ENCODE data around the gene OR2M5.

OR2M5 gene, protein sequence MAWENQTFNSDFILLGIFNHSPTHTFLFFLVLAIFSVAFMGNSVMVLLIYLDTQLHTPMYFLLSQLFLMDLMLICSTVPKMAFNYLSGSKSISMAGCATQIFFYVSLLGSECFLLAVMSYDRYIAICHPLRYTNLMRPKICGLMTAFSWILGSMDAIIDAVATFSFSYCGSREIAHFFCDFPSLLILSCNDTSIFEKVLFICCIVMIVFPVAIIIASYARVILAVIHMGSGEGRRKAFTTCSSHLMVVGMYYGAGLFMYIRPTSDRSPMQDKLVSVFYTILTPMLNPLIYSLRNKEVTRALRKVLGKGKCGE

DNA sequence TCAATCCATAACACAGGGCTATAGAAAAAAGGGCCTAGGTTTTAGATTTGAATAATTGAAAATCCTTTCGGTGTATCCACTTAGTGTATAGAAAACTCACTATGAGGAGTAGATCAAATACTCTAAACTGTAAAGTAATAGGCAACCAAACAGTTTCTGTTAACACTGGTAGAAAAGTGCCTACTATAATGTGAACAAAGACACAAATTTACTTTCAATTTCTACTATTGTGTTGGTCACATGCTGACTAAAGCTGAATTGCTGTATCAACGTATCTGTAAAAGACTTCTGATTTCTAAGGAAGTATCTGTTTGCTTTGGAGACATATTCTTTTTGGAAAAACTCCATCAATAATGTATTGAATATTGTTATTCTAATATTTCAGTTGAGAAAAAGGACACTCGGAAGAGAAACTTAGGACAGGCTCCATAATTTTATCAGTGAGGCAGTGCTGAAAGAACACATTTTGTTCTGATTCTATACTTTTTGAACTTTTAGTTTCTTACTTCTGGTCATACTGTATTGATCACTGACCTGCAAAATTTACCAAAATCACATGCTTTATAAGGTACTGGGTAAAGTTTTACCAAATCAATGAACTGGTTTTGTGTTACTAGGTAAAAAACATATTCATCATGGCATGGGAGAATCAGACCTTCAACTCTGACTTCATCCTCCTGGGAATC is at the start of gene OR2M5:
TSS of gene OR2M5 (plus strand) at position 636 of the 686 bp plus-strand sequence. CDS start at position 636, 0 bp downstream.
- H3K4me3 ChIP-seq (ENCODE audit: low read length) = no peak within 1 kb of the TSS
- no peaks in the 10 kb centered on the region for H3K27me3 ChIP-seq (ENCODE audit: control insufficient read depth, insufficient read depth, low read length)
- no peaks in the 10 kb centered on the region for H3K4me1 ChIP-seq (ENCODE audit: control insufficient read depth, insufficient read depth, low read length)
- H3K27ac ChIP-seq (ENCODE audit: low read depth, low read length) = no peak within 1 kb of the TSS
- no peaks in the 10 kb centered on the region for H3K36me3 ChIP-seq (ENCODE audit: control insufficient read depth, insufficient read depth, low read length)
- no peak within 1 kb of the TSS for H3K9ac ChIP-seq (ENCODE audit: low read length)

DNA sequence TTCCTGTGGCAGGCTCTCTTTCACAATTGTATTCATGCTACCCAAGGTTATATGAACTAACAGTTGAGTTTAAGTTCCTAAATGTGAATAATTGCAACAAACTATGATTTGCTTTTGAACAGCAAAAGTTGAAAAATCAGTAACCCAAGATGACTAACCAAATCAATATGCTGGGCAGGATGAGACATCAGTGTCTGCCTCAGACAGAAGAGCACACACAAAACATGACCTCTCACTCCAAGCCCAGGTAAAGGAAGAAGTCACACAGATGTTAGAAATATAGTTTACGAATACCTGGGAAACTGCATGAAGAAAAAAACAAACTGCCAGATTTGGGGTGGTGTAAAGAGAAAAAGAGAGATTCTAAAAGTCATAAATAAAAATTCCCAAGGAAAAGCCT is 46.4 kb upstream of the OR2M5 start:
- H3K9ac ChIP-seq (ENCODE audit: low read length) = no peak overlapping the region
- H3K27me3 ChIP-seq (ENCODE audit: control insufficient read depth, insufficient read depth, low read length) = no peaks in the 10 kb centered on the region
- H3K4me1 ChIP-seq (ENCODE audit: control insufficient read depth, insufficient read depth, low read length) = no peaks in the 10 kb centered on the region
- H3K4me3 ChIP-seq (ENCODE audit: low read length) = no peak overlapping the region
- no peak overlapping the region for H3K27ac ChIP-seq (ENCODE audit: low read depth, low read length)
- no peaks in the 10 kb centered on the region for H3K36me3 ChIP-seq (ENCODE audit: control insufficient read depth, insufficient read depth, low read length)

DNA sequence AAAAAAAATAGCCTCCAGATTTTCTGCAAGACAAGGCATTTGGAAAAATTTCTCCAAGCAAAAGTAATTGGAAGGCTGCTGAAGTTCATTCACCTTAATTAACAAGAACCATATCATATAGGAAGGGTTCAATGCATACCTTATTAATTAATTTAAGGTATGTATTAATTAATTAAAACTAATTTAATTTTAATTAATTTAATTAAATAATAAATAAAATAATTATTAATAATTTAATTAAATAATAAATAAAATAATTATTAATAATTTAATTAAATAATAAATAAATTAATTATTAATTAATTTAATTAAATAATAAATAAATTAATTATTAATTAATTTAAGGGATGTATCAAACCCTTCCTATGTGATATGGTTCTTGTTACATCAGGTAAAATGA is 42.1 kb upstream of the OR2M5 start:
- no peak overlapping the region for H3K4me3 ChIP-seq (ENCODE audit: low read length)
- no peaks in the 10 kb centered on the region for H3K36me3 ChIP-seq (ENCODE audit: control insufficient read depth, insufficient read depth, low read length)
- no peak overlapping the region for H3K27ac ChIP-seq (ENCODE audit: low read depth, low read length)
- no peak overlapping the region for H3K9ac ChIP-seq (ENCODE audit: low read length)
- H3K27me3 ChIP-seq (ENCODE audit: control insufficient read depth, insufficient read depth, low read length) = no peaks in the 10 kb centered on the region
- no peaks in the 10 kb centered on the region for H3K4me1 ChIP-seq (ENCODE audit: control insufficient read depth, insufficient read depth, low read length)

DNA sequence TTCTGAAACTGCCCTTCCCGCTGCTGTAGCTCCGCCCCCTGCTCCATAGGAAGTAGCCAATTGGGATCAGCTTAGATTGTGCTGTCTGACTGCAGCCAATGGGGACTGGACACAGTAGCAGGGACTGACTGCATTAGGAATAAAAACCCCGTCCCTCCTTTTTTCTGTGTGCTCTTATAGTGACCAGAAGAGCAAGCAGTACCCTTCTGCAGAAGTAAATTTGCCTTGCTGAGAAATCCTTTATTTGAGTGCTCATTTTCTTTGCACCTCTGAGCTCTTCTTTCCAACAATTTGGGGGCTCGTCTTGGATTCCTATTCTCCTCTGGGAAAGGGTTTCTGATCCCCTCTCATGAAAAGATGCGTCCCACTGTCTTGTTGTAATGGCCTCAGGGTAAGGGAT is 33.8 kb upstream of the OR2M5 start:
- Histone ChIP-seq H3K4me1 (ENCODE audit: control insufficient read depth, insufficient read depth, low read length) (no peaks in the 10 kb centered on the region), H3K9ac (ENCODE audit: low read length) (no peak overlapping the region), H3K27me3 (ENCODE audit: control insufficient read depth, insufficient read depth, low read length) (no peaks in the 10 kb centered on the region), H3K36me3 (ENCODE audit: control insufficient read depth, insufficient read depth, low read length) (no peaks in the 10 kb centered on the region), H3K4me3 (ENCODE audit: low read length) (no peak overlapping the region), H3K27ac (ENCODE audit: low read depth, low read length) (no peak overlapping the region)

GRCh38 chr1:248114890-248115289 is 30.1 kb upstream of the OR2M5 start:
- H3K9ac ChIP-seq (ENCODE audit: low read length) = no peak overlapping the region
- no peaks in the 10 kb centered on the region for H3K27me3 ChIP-seq (ENCODE audit: control insufficient read depth, insufficient read depth, low read length)
- no peak overlapping the region for H3K27ac ChIP-seq (ENCODE audit: low read depth, low read length)
- H3K4me1 ChIP-seq (ENCODE audit: control insufficient read depth, insufficient read depth, low read length) = no peaks in the 10 kb centered on the region
- H3K36me3 ChIP-seq (ENCODE audit: control insufficient read depth, insufficient read depth, low read length) = no peaks in the 10 kb centered on the region
- H3K4me3 ChIP-seq (ENCODE audit: low read length) = no peak overlapping the region

- H3K36me3 ChIP-seq (ENCODE audit: control insufficient read depth, insufficient read depth, low read length) = no peaks in the 10 kb centered on the region
- no peak overlapping the region for H3K27ac ChIP-seq (ENCODE audit: low read depth, low read length)
- H3K27me3 ChIP-seq (ENCODE audit: control insufficient read depth, insufficient read depth, low read length) = no peaks in the 10 kb centered on the region
- H3K4me3 ChIP-seq (ENCODE audit: low read length) = no peak overlapping the region
- no peak overlapping the region for H3K9ac ChIP-seq (ENCODE audit: low read length)
- no peaks in the 10 kb centered on the region for H3K4me1 ChIP-seq (ENCODE audit: control insufficient read depth, insufficient read depth, low read length)
These were observed 17.3 kb upstream of the OR2M5 start for GRCh38 chr1:248127653-248128052.

DNA sequence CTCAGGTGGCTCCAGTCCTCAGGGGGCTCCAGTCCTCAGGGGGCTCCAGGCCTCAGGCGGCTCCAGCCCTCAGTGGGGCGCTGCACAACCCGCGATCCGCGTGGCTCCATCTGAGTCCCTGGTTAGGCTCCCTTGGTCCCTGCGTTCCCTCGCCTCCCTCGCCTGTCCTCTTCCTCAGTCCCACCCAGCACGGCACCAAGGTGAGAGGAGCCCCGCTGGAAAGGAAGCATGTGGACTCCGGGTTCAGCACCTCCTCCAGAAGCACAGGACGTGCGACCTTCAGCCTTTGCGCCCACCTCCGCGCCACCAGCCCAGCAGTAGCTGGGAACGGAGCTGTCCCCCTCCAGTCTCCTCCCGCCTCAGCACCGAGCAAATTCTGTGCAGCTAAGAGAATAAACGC is 8.1 kb upstream of the OR2M5 start:
- Histone ChIP-seq H3K27me3 (ENCODE audit: control insufficient read depth, insufficient read depth, low read length) (no peaks in the 10 kb centered on the region), H3K4me3 (ENCODE audit: low read length) (no peak overlapping the region), H3K4me1 (ENCODE audit: control insufficient read depth, insufficient read depth, low read length) (no peaks in the 10 kb centered on the region), H3K9ac (ENCODE audit: low read length) (no peak overlapping the region), H3K27ac (ENCODE audit: low read depth, low read length) (no peak overlapping the region), H3K36me3 (ENCODE audit: control insufficient read depth, insufficient read depth, low read length) (no peaks in the 10 kb centered on the region)

DNA sequence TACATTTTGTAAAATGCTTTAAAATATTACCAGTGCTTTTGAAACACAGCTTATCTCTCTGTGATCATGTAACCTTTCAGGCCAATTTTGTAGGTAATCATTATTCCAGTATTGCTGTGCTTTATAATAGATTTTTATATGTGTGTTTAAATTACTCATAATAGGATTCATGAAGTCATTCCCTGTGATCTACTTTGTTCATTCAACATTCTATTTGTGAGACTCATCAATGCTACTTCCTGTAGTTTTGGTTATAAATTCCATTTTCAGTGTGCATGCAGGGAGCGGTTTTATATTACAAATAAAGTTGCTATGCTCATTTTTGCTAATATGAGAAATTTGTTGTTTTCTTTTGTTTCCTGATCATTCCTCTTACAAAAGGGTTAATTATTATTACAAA is 4.1 kb upstream of the OR2M5 start:
- H3K27ac ChIP-seq (ENCODE audit: low read depth, low read length) = no peak overlapping the region
- H3K4me3 ChIP-seq (ENCODE audit: low read length) = no peak overlapping the region
- H3K4me1 ChIP-seq (ENCODE audit: control insufficient read depth, insufficient read depth, low read length) = no peaks in the 10 kb centered on the region
- H3K27me3 ChIP-seq (ENCODE audit: control insufficient read depth, insufficient read depth, low read length) = no peaks in the 10 kb centered on the region
- H3K9ac ChIP-seq (ENCODE audit: low read length) = no peak overlapping the region
- H3K36me3 ChIP-seq (ENCODE audit: control insufficient read depth, insufficient read depth, low read length) = no peaks in the 10 kb centered on the region

- no peaks in the 10 kb centered on the region for H3K4me1 ChIP-seq (ENCODE audit: control insufficient read depth, insufficient read depth, low read length)
- no peak overlapping the region for H3K9ac ChIP-seq (ENCODE audit: low read length)
- no peaks in the 10 kb centered on the region for H3K36me3 ChIP-seq (ENCODE audit: control insufficient read depth, insufficient read depth, low read length)
- H3K27me3 ChIP-seq (ENCODE audit: control insufficient read depth, insufficient read depth, low read length) = no peaks in the 10 kb centered on the region
- no peak overlapping the region for H3K27ac ChIP-seq (ENCODE audit: low read depth, low read length)
- H3K4me3 ChIP-seq (ENCODE audit: low read length) = no peak overlapping the region
These were observed 1.6 kb upstream of the OR2M5 start for GRCh38 chr1:248143311-248143710.

GRCh38 chr1:248152056-248152827 is 7.3 kb downstream of the OR2M5 start:
- no peak overlapping the region for H3K27ac ChIP-seq (ENCODE audit: low read depth, low read length)
- H3K36me3 ChIP-seq (ENCODE audit: control insufficient read depth, insufficient read depth, low read length) = no peaks in the 10 kb centered on the region
- H3K27me3 ChIP-seq (ENCODE audit: control insufficient read depth, insufficient read depth, low read length) = no peaks in the 10 kb centered on the region
- no peak overlapping the region for H3K4me3 ChIP-seq (ENCODE audit: low read length)
- H3K9ac ChIP-seq (ENCODE audit: low read length) = no peak overlapping the region
- no peaks in the 10 kb centered on the region for H3K4me1 ChIP-seq (ENCODE audit: control insufficient read depth, insufficient read depth, low read length)

- no peak overlapping the region for H3K27ac ChIP-seq (ENCODE audit: low read depth, low read length)
- no peak overlapping the region for H3K9ac ChIP-seq (ENCODE audit: low read length)
- no peaks in the 10 kb centered on the region for H3K36me3 ChIP-seq (ENCODE audit: control insufficient read depth, insufficient read depth, low read length)
- H3K27me3 ChIP-seq (ENCODE audit: control insufficient read depth, insufficient read depth, low read length) = no peaks in the 10 kb centered on the region
- H3K4me3 ChIP-seq (ENCODE audit: low read length) = no peak overlapping the region
- H3K4me1 ChIP-seq (ENCODE audit: control insufficient read depth, insufficient read depth, low read length) = no peaks in the 10 kb centered on the region
These were observed 11.0 kb downstream of the OR2M5 start for GRCh38 chr1:248155927-248156326.

- H3K4me3 ChIP-seq (ENCODE audit: low read length) = no peak overlapping the region
- H3K36me3 ChIP-seq (ENCODE audit: control insufficient read depth, insufficient read depth, low read length) = no peaks in the 10 kb centered on the region
- no peaks in the 10 kb centered on the region for H3K4me1 ChIP-seq (ENCODE audit: control insufficient read depth, insufficient read depth, low read length)
- no peak overlapping the region for H3K9ac ChIP-seq (ENCODE audit: low read length)
- no peaks in the 10 kb centered on the region for H3K27me3 ChIP-seq (ENCODE audit: control insufficient read depth, insufficient read depth, low read length)
- H3K27ac ChIP-seq (ENCODE audit: low read depth, low read length) = no peak overlapping the region
These were observed 13.8 kb downstream of the OR2M5 start for GRCh38 chr1:248158758-248159157.
